Stimulated activated CD4-positive, alpha-beta T cell treated with anti-CD3 and anti-CD28 coated beads, Interleukin-1b, Interleukin-23, amount 100 ng/mL, for 24 hours (primary cell): ENCODE results near the gene NNMT.

Experiments used
- DNase-seq, 4 experiments: peaks; one replicate each; pipeline ENCODE4 v3.0.0-alpha.2; 2020; ENCODE audit warnings: low read depth in 4 of 4, low spot score in 1 of 4

Gene NNMT

GRCh38 chr11:114282488-114282887 is 13.7 kb upstream of the NNMT start:
- DNase-seq, result no peak

- no peak for DNase-seq
Observed at GRCh38 chr11:114283422-114283821, 12.8 kb upstream of the NNMT start.

GRCh38 chr11:114284021-114284420 is 12.2 kb upstream of the NNMT start:
- DNase-seq, result no peak

- no peak for DNase-seq
Observed at GRCh38 chr11:114284914-114285313, 11.3 kb upstream of the NNMT start.

GRCh38 chr11:114285599-114285998 is 10.6 kb upstream of the NNMT start:
- DNase-seq, result no peak

- no peak for DNase-seq
Observed at GRCh38 chr11:114286229-114286628, 10.0 kb upstream of the NNMT start.

- no peak for DNase-seq
Observed at GRCh38 chr11:114287154-114287553, 9.0 kb upstream of the NNMT start.

- DNase-seq, result no peak
Observed at GRCh38 chr11:114288136-114288535, 8.1 kb upstream of the NNMT start.

GRCh38 chr11:114289779-114290178 is 6.4 kb upstream of the NNMT start:
- no peak for DNase-seq

- DNase-seq, result no peak
Observed at GRCh38 chr11:114290503-114291235, 5.5 kb upstream of the NNMT start.

GRCh38 chr11:114291381-114291780 is 4.8 kb upstream of the NNMT start:
- no peak for DNase-seq

GRCh38 chr11:114291842-114292680 is 4.1 kb upstream of the NNMT start:
- DNase-seq, result no peak

- no peak for DNase-seq
Observed at GRCh38 chr11:114293201-114293711, 2.9 kb upstream of the NNMT start.

- DNase-seq, result no peak
Observed at GRCh38 chr11:114296605-114297372, 590 bp downstream of the NNMT start.

- DNase-seq, result no peak
Observed at GRCh38 chr11:114297806-114298709, 1.9 kb downstream of the NNMT start.

GRCh38 chr11:114298710-114299109 is 2.5 kb downstream of the NNMT start:
- no peak for DNase-seq

GRCh38 chr11:114301088-114301487 is 4.9 kb downstream of the NNMT start:
- no peak for DNase-seq

- no peak for DNase-seq
Observed at GRCh38 chr11:114301927-114302326, 5.7 kb downstream of the NNMT start.

- no peak for DNase-seq
Observed at GRCh38 chr11:114302663-114303062, 6.5 kb downstream of the NNMT start.

GRCh38 chr11:114304065-114304464 is 7.9 kb downstream of the NNMT start:
- no peak for DNase-seq
